ENCODE results near the gene MYH11. TPM values are rescaled to one million over a fixed set of nuclear protein-coding genes. Genes with fewer than 3 reads are reported as not detected.
A peak's percentile ranks its signal among the peaks of the same experiment; 100 is the strongest.

Gene MYH11
- total RNA-seq, 6 donors from 2014 or later = 33.6 to 224 (median 87.4) TPM

DNA sequence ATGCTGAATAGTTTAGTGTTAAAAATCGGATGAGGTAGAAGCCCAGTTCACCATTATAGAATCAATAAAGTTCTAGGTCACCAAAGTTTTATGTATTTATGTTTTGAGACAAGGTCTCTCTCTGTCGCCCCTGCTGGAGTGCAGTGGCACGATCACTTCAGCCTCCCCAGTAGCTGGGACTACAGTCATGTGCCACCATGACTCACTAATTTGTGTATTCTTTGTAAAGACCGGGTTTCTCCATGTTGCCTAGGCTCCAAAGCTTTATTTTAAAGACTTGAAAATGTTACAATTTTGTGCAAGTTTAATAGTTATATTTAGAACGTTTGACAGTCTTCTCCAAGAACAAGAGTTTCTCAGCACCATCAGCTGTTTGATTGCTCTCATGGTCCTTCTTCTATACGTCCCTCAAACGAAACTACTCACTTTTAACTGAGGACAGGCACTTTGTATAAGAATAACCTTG, 174.7 kb downstream of the MYH11 start:
- no peaks in the 10 kb centered on the region for H3K27me3 ChIP-seq
- H3K4me3 ChIP-seq = no peak overlapping the region
- peak in 1 of 2 donors; percentile 73 for ATAC-seq (ENCODE audit: low FRiP score in 2 of 2)
- peaks cover 2 to 64% (median 34%) of the 10 kb centered on the region in 4 donors for H3K36me3 ChIP-seq
- peak in 1 of 2 donors; percentile 62 for DNase-seq
- no peaks in the 10 kb centered on the region for H3K9me3 ChIP-seq
- WGBS, 2 donors = 61 to 70% methylated on average over 7 of the region's 7 CpGs
- H3K27ac ChIP-seq = no peak overlapping the region
- TF ChIP-seq POLR2A (IDR thresholded peaks at IDR 0.05) = no peak
- TF ChIP-seq, protein P1, sequence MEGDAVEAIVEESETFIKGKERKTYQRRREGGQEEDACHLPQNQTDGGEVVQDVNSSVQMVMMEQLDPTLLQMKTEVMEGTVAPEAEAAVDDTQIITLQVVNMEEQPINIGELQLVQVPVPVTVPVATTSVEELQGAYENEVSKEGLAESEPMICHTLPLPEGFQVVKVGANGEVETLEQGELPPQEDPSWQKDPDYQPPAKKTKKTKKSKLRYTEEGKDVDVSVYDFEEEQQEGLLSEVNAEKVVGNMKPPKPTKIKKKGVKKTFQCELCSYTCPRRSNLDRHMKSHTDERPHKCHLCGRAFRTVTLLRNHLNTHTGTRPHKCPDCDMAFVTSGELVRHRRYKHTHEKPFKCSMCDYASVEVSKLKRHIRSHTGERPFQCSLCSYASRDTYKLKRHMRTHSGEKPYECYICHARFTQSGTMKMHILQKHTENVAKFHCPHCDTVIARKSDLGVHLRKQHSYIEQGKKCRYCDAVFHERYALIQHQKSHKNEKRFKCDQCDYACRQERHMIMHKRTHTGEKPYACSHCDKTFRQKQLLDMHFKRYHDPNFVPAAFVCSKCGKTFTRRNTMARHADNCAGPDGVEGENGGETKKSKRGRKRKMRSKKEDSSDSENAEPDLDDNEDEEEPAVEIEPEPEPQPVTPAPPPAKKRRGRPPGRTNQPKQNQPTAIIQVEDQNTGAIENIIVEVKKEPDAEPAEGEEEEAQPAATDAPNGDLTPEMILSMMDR (IDR thresholded peaks at IDR 0.05) = peak in 5 of 6 experiments; percentile 18 to 33 (median 31)
- no peaks in the 10 kb centered on the region for H3K4me1 ChIP-seq

DNA sequence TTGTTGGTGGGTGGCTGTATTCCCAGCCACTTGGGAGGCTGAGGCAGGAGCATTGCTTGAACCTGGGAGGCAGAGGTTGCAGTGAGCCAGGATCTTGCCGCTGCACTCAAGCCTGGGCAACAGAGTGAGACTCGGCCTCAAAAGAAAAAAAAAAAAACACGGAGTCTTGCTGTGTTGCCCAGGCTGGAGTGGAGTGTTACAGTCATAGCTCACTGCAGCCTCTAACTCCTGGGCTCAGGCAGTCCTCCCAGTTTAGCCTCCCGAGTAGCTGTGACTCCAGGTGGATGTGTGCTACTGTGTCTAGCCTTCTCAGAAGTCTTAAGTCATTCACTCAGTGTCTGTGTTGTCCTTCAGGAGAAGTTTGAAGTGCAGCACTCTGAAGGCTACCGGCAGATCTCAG, 179.4 kb downstream of the MYH11 start:
- no peak for DNase-seq
- Histone ChIP-seq H3K9me3 (no peaks in the 10 kb centered on the region), H3K36me3 (peaks cover 2 to 33% (median 20%) of the 10 kb centered on the region in 4 donors), H3K4me3 (no peak overlapping the region), H3K4me1 (peaks cover 9 to 22% (median 14%) of the 10 kb centered on the region in 4 donors), H3K27ac (no peak overlapping the region), H3K27me3 (no peaks in the 10 kb centered on the region)
- ATAC-seq (ENCODE audit: low FRiP score in 2 of 2) = no peak
- WGBS, 2 donors = 95 to 96% methylated on average over 5 of the region's 5 CpGs
- no peak for TF ChIP-seq POLR2AphosphoS5 (IDR thresholded peaks at IDR 0.05)
- no peak for TF ChIP-seq EP300 (IDR thresholded peaks at IDR 0.05)
- TF ChIP-seq POLR2A (IDR thresholded peaks at IDR 0.05) = no peak
- TF ChIP-seq, protein P1 (IDR thresholded peaks at IDR 0.05) = no peak

DNA sequence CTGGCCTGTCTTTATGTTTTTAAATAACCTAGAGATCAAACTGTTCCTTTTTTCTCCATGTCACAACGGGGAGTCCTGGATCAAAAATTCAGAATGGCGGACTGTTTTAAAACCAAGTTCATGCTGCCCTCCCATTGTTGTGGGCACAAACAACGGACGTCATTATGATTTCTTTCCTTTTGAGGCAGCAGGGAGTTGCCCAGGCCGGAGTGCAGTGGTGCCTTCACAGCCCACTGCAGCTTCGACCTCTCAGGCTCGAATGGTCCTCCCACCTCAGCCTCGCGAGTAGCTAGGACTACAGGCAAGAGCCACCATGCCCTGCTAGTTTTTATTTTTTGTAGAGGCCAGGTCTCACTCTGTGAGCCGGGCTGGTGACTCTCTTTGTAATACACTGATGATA, 180.3 kb downstream of the MYH11 start:
- Histone ChIP-seq H3K4me3 (no peak overlapping the region), H3K27me3 (no peaks in the 10 kb centered on the region), H3K27ac (peak overlapping the region in 1 of 4 donors; percentile 93), H3K4me1 (peaks cover 16 to 32% (median 23%) of the 10 kb centered on the region in 4 donors), H3K36me3 (peaks cover 2 to 33% (median 20%) of the 10 kb centered on the region in 4 donors), H3K9me3 (no peaks in the 10 kb centered on the region)
- ATAC-seq (ENCODE audit: low FRiP score in 2 of 2) = no peak
- DNase-seq = no peak
- TF ChIP-seq EP300 (IDR thresholded peaks at IDR 0.05) (no peak), POLR2A (IDR thresholded peaks at IDR 0.05) (no peak), POLR2AphosphoS5 (IDR thresholded peaks at IDR 0.05) (no peak)
- TF ChIP-seq, protein P1 (IDR thresholded peaks at IDR 0.05) = no peak
- 77 to 79% methylated on average over 10 of the region's 10 CpGs for WGBS, 2 donors

- peaks cover 16 to 33% (median 26%) of the 10 kb centered on the region in 4 donors for H3K4me1 ChIP-seq
- peaks cover 2 to 35% (median 22%) of the 10 kb centered on the region in 4 donors for H3K36me3 ChIP-seq
- no peak overlapping the region for H3K4me3 ChIP-seq
- ATAC-seq (ENCODE audit: low FRiP score in 2 of 2) (no peak), DNase-seq (no peak)
- no peaks in the 10 kb centered on the region for H3K9me3 ChIP-seq
- 96 to 98% methylated on average over 7 of the region's 7 CpGs for WGBS, 2 donors
- peak overlapping the region; percentile 85 to 93 (median 86) for H3K27ac ChIP-seq
- no peaks in the 10 kb centered on the region for H3K27me3 ChIP-seq
- TF ChIP-seq EP300 (IDR thresholded peaks at IDR 0.05) (no peak), POLR2AphosphoS5 (IDR thresholded peaks at IDR 0.05) (no peak), POLR2A (IDR thresholded peaks at IDR 0.05) (no peak)
- TF ChIP-seq, protein P1 (IDR thresholded peaks at IDR 0.05) = no peak
Observed at GRCh38 chr16:15674571-15674970, 182.3 kb downstream of the MYH11 start.
